Body of pancreas (tissue), 4 donors: ENCODE results near the gene COL12A1. TPM values are rescaled to one million over a fixed set of nuclear protein-coding genes. Genes with fewer than 3 reads are reported as not detected.
A peak's percentile ranks its signal among the peaks of the same experiment; 100 is the strongest.

ENCODE experiments used
- ATAC-seq: fragments of 150-250 bp; one replicate; pipeline ENCODE4 v1.9.1; 2016
- DNase-seq, 4 donors: peaks; one replicate each; pipeline ENCODE4 v3.0.0-alpha.2; 2019
- H3K27ac ChIP-seq, 4 donors: fragments of 200-600 bp; sonication (generic); 1 replicate in 3 of 4; 2 replicates in 1 of 4; pipeline versions ENCODE4 v1.5.1 to v1.6.1; 2016 to 2019; ENCODE audit warnings: mild to moderate bottlenecking in 1 of 4, mixed read lengths in 1 of 4, moderate library complexity in 1 of 4
- H3K27me3 ChIP-seq, 2 donors: fragments of 200-600 bp; sonication (generic); one replicate each; pipeline ENCODE4 v1.6.0; 2016; ENCODE audit warnings: mild to moderate bottlenecking in 1 of 2
- H3K36me3 ChIP-seq, 2 donors: fragments of 200-600 bp; sonication (generic); replicated peaks in 1 of 2; 2 replicates each; pipeline ENCODE4 v1.5.1; 2016; ENCODE audit warnings: low read depth in 2 of 2; ENCODE audit not compliant: insufficient read depth in 1 of 2
- H3K4me1 ChIP-seq: fragments of 200-600 bp; sonication (generic); one replicate; pipeline ENCODE4 v1.6.0; 2016
- H3K4me3 ChIP-seq, 2 donors: fragments of 200-600 bp; sonication (generic); 1 replicate in 1 of 2; 2 replicates in 1 of 2; pipeline ENCODE4 v1.5.1; 2016 to 2019
- H3K9me3 ChIP-seq, 3 donors: fragments of 200-600 bp; sonication (generic); 1 replicate in 2 of 3; 2 replicates in 1 of 3; pipeline ENCODE4 v1.5.1; 2016
- POLR2A ChIP-seq, 3 donors: fragments of 450-650 bp; IDR thresholded peaks; one replicate each; pipeline ENCODE4 v1.6.1; 2016; ENCODE audit warnings: antibody characterized with exemption in 3 of 3, mild to moderate bottlenecking in 2 of 3
- WGBS, 2 donors: methylation state at CpG; one replicate each; pipeline ENCODE4 v1.1.5; 2017; 5-methylcytosine and 5-hydroxymethylcytosine counted together
- intact Hi-C: fragments of 100-400 bp; cut with DNase I; formaldehyde crosslinking; loops from one replicate; pipeline ENCODE4 v1.15.1; 2023
- total RNA-seq, 2 donors: library from RNA; depleted of rRNA; stranded (reverse); fragments of >200 nt; gene quantifications; one replicate each; pipeline ENCODE4 v1.1.0, GENCODE V29; 2016
- TF ChIP-seq, protein P1 (sequence below), 7 experiments: fragments of 450-650 bp in 4 of 7; fragments of 200-600 bp in 3 of 7; sonication (generic) in 3 of 7; IDR thresholded peaks; one replicate each; pipeline ENCODE4 v1.5.1; 2016 to 2019; ENCODE audit warnings: antibody characterized with exemption in 7 of 7

Gene COL12A1
- total RNA-seq, 2 donors from 2014 or later, result 34.0 to 35.3 TPM

DNA sequence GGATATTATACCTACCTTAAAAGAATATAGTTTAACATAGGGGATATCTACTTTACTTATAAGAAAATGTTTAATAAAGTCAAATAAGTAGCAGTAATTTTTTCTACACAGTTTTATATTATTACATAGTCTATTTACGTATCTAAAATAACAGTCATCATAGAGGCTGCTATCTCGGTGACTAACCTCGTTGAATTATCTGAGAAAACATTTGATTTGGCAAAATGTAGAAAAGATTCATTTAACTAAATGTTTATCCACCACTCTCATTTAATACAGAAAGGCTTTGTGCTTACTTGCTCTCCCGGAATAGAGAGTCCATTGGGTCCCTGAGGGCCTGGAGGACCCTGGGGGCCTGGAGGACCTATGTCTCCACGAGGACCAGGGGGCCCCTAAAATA is 103.6 kb downstream of the COL12A1 start:
- WGBS, 2 donors, result 62 to 66% methylated on average over 5 of the region's 5 CpGs
- H3K27ac ChIP-seq, result no peak overlapping the region

DNA sequence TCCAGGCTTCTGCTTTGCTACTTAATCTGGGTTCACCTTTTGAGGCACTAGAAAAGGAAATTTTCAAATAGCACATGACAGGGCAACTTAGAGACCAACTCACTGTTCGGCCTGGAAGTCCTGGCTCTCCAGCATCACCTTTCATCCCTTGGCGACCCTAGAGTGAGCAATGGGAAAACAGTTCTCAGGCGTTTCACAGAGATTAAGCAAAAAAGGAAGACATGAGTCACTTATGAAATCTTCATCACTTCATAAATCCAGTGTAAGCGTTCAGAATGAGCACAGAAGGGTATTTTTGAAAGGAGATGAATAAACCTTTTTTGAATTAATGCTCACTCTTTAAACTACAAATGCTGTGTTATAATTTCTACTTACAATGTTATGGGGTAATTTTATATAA is 104.0 kb downstream of the COL12A1 start:
- ATAC-seq (no peak), DNase-seq (no peak)
- no peaks in the 10 kb centered on the region for H3K9me3 ChIP-seq
- no peaks in the 10 kb centered on the region for H3K36me3 ChIP-seq
- no peak overlapping the region for H3K27ac ChIP-seq
- H3K27me3 ChIP-seq, result no peaks in the 10 kb centered on the region
- intact Hi-C loops, result no loop called here
- 53 to 62% methylated on average over 4 of the region's 4 CpGs for WGBS, 2 donors
- TF ChIP-seq POLR2A (IDR thresholded peaks at IDR 0.05), result no peak
- TF ChIP-seq, protein P1, sequence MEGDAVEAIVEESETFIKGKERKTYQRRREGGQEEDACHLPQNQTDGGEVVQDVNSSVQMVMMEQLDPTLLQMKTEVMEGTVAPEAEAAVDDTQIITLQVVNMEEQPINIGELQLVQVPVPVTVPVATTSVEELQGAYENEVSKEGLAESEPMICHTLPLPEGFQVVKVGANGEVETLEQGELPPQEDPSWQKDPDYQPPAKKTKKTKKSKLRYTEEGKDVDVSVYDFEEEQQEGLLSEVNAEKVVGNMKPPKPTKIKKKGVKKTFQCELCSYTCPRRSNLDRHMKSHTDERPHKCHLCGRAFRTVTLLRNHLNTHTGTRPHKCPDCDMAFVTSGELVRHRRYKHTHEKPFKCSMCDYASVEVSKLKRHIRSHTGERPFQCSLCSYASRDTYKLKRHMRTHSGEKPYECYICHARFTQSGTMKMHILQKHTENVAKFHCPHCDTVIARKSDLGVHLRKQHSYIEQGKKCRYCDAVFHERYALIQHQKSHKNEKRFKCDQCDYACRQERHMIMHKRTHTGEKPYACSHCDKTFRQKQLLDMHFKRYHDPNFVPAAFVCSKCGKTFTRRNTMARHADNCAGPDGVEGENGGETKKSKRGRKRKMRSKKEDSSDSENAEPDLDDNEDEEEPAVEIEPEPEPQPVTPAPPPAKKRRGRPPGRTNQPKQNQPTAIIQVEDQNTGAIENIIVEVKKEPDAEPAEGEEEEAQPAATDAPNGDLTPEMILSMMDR (IDR thresholded peaks at IDR 0.05), result no peak
- no peak overlapping the region for H3K4me3 ChIP-seq
- no peaks in the 10 kb centered on the region for H3K4me1 ChIP-seq

More for the DNA sequence above, 103.6 kb downstream of the COL12A1 start:
- intact Hi-C loops, result no loop called here
- Histone ChIP-seq H3K27me3 (no peaks in the 10 kb centered on the region), H3K4me3 (no peak overlapping the region), H3K4me1 (no peaks in the 10 kb centered on the region), H3K9me3 (no peaks in the 10 kb centered on the region), H3K36me3 (no peaks in the 10 kb centered on the region)
- TF ChIP-seq, protein P1 (IDR thresholded peaks at IDR 0.05), result no peak
- no peak for TF ChIP-seq POLR2A (IDR thresholded peaks at IDR 0.05)
- DNase-seq (no peak), ATAC-seq (no peak)

DNA sequence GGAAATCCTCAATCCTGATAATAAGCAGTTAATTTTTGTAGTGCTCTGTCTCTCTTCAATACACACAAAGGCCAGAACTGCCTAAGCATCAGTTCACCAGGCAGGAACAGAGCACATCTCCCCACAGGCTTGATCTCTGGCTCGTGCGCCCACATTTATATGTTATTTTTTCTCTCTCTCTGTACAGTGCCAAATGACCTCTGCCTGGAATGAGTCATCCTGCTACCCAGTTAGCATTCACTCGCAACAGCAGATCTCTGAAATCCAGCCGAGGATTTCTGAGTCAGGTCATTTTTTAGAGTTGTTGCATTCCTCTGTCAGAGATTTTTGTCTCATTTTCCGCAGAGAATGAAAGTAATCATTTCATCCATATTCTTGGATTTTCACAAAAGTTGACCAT is 107.1 kb downstream of the COL12A1 start:
- no peak for TF ChIP-seq POLR2A (IDR thresholded peaks at IDR 0.05)
- TF ChIP-seq, protein P1 (IDR thresholded peaks at IDR 0.05), result no peak
- no peaks in the 10 kb centered on the region for H3K27me3 ChIP-seq
- H3K9me3 ChIP-seq, result no peaks in the 10 kb centered on the region
- H3K36me3 ChIP-seq, result no peaks in the 10 kb centered on the region
- 22 to 31% methylated on average over 5 of the region's 5 CpGs for WGBS, 2 donors
- H3K27ac ChIP-seq, result peak overlapping the region in 1 of 4 donors; percentile 37
- H3K4me3 ChIP-seq, result no peak overlapping the region
- intact Hi-C loops, result no loop called here
- H3K4me1 ChIP-seq, result no peaks in the 10 kb centered on the region
- peak; percentile 85 for ATAC-seq
- peak; percentile 28 to 72 (median 46) for DNase-seq

DNA sequence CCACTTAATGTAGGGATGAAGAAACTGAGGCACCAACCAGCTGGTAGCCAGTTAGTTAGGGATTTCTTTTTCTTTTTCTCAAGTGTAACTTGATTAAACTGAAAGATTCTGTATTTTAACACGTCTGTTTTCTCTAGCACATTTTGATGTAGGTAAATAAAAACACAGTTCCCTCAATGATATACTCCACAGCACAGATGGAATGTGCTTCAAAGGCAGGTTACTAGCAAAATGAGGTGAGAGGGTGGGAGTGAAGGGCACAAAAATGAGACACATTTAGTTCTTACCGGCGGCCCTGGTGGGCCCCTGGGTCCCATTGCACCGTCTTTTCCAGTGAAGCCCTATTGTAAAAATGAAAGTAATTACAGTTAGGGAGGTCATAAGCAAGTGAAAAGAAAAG is 108.9 kb downstream of the COL12A1 start:
- ATAC-seq, result no peak
- Histone ChIP-seq H3K4me1 (no peaks in the 10 kb centered on the region), H3K36me3 (no peaks in the 10 kb centered on the region), H3K4me3 (no peak overlapping the region), H3K27me3 (no peaks in the 10 kb centered on the region), H3K27ac (no peak overlapping the region), H3K9me3 (no peaks in the 10 kb centered on the region)
- intact Hi-C loops, result no loop called here
- 81 to 85% methylated on average over 4 of the region's 4 CpGs for WGBS, 2 donors
- TF ChIP-seq, protein P1 (IDR thresholded peaks at IDR 0.05), result no peak
- TF ChIP-seq POLR2A (IDR thresholded peaks at IDR 0.05), result no peak
- DNase-seq, result no peak

DNA sequence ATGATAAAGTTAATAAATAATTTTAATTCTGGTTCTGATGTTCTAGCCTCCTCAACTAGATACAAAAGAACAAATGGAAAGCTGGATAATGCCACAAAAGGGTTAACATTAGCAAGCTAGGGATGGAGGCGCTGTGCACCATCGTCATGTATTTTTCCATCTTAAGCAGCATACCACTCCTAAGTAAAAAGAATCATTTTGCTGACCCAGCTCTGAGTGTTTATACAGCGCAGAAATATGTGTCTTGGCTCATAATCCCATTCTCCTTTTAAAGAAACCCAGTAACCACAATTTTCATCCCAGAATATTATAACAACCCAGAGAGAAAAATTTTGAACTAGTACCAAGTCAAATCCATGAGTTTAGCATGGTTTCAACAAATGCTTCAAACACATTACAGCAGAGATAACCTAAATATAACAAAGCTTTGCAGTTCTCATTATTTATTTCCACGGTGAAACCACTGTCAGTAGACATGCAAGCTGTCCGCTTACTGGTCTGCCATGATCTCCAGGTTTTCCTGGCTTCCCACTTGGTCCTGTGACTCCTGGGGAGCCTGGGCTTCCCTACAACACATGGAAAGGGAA is 111.1 kb downstream of the COL12A1 start:
- TF ChIP-seq POLR2A (IDR thresholded peaks at IDR 0.05), result no peak
- intact Hi-C loops, result no loop called here
- WGBS, 2 donors, result 59 to 63% methylated on average over 5 of the region's 5 CpGs
- DNase-seq (no peak), ATAC-seq (no peak)
- H3K4me1 ChIP-seq, result peaks cover 5% of the 10 kb centered on the region
- H3K27ac ChIP-seq, result no peak overlapping the region
- no peaks in the 10 kb centered on the region for H3K36me3 ChIP-seq
- no peaks in the 10 kb centered on the region for H3K9me3 ChIP-seq
- H3K4me3 ChIP-seq, result no peak overlapping the region
- H3K27me3 ChIP-seq, result no peaks in the 10 kb centered on the region
